NCI-H82 treated with DMSO at 0.1 percent for 48 hours (cell line): ENCODE results near the gene ADAR.
A peak's percentile ranks its signal among the peaks of the same experiment; 100 is the strongest.

Experiments used
- DNase-seq: peaks from one replicate; lab custom pipeline; 2025; ENCODE audit not compliant: unreplicated experiment; lab: John Stamatoyannopoulos, UW

The ADAR gene

GRCh38 chr1:154558720-154559465 is 49.1 kb downstream of the ADAR start:
- DNase-seq = peak; percentile 98

DNA sequence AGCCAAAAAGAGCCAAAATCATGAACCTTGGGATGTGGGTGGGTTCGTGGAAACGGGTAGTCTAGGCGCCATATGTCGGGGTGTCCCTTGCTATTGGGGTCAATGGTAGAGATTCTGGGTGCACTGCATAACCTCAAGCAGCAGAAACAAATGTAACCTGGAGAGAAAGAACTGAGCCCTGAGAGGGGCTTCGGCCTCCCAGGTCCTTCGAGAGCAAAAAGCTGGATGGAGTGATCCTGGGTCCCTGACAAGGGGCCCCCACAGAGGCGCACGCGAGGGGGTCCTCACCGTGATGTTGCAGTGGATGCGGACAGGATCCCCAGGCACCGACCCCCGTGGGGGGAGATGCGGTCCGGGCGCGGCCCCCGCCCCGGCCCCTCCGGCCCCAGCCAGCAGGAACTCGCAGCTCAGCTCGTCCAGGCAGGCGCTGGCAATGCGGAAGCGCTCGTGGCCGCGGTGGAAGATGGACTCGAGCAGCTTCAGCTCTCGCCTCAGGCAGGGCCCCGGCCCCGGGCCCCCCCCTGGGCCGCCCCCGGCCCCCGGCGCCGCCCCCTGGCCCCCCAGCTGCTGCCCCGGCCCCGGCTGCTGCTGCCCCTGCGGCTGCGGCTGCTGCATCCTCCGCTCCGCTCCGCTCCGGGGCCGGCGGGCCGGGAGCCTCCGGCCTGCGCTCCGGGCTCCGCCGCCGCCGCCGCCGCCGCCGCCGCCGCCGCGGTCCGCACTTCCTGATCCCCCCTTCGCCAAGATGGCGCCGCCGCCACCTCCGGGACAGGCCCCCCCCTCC is 49.9 kb downstream of the ADAR start, which contains the start of gene UBE2Q1:
Gene UBE2Q1, minus strand, starts transcription at position 724 of the 781 bp plus-strand sequence. Its CDS starts 109 bp downstream, at position 615.
- no peak for DNase-seq

DNA sequence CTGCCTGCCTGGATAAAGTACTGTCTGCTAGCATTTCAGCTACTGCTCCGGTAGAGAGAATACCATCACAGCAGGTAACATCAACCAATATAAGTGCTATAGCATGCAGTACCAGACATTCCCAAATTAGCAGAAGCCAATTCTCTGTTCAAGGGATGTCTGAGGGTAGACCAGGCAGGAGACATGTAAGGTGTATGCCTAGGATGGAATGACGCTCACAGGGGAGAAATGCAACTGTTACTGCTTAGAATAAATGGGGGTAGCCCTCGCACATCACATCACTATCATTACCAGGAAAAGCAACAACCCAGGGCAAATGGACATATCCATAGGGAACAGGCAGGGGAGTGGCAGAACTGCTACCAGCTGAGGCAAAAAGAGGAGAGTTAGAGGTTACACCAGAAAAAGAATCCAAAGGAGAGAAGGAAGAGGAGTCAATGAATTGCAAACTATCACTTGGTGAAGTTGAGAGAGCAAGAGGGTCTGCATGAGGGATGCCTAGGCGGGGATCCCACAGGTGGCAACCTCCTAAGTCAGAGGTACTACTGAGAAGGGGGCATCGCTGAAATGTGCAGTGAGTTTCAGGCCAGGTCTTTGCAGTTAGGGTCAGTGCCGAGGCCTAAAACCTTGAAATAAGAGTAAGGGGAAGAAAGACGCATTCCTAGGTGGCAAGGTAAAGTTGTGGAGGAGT is 50.6 kb downstream of the ADAR start:
- no peak for DNase-seq

DNA sequence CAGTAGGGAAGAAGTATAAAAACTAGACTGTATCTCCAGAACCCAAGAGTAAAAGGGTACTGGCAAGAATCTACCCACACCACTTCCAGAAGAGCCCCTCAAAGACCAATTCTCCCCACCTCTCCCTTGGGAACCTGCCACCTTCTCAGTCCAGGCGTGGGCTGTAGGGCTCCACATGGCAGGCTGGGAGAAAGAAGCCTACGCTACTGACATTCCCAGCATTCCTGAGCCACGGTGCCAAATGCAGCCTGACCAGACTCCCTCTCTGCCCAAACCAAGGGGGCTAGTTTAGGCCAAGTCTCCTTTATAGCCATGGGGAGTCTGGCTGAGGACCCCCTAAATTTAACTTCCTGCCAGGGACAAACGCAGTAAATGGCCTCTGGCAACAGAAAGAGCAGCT is 51.6 kb downstream of the ADAR start:
- DNase-seq = no peak

DNA sequence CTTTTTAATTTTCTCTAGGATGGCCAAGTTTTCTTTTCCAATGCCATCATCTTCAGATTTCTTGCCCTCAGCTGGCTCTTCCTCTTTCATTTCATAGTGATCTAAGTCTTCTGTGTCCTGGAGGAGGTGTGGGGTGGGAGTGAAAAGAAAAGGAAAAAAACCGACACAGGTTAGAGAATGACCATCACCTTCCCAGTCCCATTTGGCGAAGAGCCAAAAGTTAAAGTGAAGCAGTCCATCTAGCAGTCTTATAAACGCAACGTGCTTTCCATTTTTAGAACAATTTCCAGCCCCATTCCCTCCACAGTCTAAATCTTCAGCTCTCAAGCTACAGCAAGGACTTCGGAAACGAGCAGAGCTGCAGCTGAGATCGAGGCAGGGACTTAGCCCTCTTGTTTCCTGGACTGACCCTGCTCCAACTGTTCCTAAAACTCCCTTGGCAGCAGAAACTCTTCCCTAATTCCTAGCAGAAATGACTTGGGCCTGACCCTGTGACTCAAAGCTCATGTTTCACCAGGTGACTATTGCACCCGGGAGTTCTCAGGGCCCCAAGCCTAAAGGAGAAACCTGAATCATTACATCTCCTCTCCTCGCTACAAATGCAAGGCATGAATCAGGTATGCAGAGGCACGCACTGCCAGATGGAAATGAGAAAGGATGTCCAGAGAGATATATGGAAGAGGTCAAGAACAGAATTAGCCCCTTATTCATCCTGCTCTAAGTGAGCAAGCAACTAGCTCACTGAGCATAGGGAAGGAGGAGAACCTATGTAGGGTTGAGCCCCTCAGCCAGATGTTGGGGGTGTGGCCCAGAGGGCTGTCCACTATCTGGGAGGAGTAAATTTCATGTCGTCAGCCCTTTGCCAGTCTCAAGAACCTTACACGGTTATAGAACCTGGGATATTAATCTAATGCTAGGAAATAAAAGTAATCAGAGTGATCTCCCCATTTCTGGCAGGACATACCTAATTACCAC is 54.6 kb downstream of the ADAR start:
- no peak for DNase-seq

- no peak for DNase-seq
Measured at GRCh38 chr1:154552036-154552435, 56.0 kb downstream of the ADAR start.

DNA sequence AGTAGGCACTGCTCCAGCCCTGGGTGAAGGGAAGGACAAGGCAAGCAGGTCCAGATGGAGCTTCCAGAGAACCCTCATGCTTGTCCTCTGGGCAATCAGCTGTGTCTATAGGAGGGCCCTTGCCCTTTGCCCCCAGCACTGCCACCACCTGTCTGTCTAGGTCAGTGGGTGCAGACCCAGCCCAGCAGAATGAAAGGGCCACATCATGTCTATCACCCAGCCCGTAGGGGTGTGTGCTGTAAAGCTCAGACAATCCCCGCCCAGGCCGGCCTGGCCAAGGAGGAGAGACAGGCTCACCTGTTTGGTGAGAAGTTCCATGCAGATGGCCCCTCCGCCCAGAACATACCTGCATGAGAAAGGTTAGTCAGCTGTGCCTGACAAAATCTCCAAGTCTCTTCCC is 56.5 kb downstream of the ADAR start:
- DNase-seq = no peak

DNA sequence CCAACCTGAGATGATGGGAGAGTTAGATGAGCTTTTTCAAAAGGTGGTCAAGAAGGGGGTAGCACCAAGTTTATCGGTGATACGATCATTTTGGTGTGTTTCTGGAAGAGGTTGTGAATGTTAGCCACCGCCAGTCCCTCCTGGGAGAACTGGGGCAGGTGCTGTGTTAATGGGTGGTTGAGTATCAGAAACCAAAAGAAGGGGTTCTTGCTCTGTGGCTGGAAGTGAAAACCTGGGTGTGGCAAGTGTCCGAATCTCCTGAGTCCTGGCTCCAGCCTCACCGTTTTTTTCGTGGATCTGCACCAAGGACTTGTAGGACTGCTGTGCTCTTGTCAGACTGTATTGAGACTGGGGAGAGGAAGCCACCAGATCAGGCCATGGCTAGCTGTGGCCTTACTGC is 57.3 kb downstream of the ADAR start:
- no peak for DNase-seq

DNA sequence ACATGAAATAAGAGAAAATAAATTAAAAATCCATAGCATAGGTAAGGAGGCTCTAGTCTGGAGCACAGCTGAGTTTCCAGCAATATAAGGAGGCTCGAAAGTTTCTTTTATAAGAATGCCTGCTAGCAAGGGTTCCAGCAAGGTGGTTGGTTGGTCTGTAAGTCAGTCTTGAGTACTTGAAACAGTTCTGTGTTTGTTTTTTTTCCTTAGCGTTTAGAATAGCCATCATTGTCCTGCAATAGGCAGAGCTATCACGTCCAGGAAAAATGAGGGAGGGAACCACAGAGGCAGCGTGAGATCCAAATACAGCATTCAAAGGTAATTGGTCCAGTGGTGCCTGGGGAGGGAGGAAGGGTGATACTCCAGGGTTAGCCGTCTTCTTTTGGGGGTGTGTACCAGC is 57.9 kb downstream of the ADAR start:
- no peak for DNase-seq

DNA sequence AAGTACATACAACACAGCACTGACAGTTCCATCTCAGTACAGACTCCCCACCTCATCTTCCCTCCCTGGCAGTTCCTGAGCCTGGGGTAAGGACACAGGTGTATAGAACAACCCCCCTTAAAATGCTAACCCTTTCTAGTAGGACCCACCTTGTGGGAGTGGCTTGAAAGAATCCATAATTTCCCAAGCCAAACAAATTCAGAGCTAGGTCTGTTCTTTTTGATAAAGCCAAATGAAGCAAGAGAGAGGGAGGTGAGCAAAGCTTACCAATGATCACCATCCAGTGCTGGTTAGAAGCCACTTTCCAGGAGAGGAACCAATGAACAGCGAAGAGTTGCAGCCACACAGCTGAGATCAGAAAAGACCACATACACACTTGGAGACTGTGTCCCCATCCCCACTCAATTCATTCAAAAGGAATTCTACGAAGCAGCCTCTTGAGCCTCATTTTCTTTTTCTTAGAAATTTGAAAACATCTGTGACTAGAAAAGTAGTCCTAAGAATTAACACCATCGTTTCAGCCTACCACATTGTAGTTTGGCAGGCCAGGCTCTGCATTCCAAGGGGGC is 58.7 kb downstream of the ADAR start:
- no peak for DNase-seq

GRCh38 chr1:154548028-154548427 is 60.0 kb downstream of the ADAR start:
- no peak for DNase-seq

- no peak for DNase-seq
Measured at GRCh38 chr1:154547105-154547732, 60.8 kb downstream of the ADAR start.

DNA sequence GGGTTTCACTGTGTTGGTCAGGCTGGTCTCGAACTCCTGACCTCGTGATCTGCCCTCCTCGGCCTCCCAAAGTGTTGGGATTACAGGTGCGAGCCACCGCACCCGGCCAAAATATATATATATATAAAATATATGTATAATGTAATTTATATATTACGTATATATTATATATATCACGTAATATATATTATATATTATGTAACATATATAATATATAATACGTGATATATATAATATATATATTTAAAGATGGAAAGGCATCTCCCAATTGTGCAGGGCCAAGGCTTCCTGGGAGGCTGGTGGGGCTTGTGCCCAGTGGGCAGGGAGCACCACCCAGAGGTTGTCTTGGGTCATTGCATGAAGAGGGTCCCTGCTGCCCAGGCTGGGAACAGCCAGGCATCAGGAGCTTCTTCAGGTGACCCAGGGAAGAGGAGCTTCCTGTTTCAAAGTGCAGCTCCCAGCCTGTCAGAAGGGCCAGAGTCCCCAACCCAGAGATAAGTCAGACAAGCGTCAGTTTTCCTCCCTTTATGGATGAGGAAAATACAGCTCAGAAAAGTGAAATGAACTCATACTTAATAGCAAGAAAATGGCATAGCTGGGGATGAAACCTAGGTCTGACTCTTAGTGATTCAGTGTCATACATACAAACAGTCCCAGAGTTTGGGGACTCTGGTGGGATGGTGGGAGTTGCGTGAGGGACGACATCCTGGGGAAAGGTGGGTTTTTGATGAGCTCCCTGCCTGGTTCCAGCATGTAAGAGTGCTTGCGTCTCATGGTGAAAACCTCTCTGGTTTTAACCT is 61.5 kb downstream of the ADAR start:
- DNase-seq = peak; percentile 27

- no peak for DNase-seq
Measured at GRCh38 chr1:154541231-154541630, 66.8 kb downstream of the ADAR start.

DNA sequence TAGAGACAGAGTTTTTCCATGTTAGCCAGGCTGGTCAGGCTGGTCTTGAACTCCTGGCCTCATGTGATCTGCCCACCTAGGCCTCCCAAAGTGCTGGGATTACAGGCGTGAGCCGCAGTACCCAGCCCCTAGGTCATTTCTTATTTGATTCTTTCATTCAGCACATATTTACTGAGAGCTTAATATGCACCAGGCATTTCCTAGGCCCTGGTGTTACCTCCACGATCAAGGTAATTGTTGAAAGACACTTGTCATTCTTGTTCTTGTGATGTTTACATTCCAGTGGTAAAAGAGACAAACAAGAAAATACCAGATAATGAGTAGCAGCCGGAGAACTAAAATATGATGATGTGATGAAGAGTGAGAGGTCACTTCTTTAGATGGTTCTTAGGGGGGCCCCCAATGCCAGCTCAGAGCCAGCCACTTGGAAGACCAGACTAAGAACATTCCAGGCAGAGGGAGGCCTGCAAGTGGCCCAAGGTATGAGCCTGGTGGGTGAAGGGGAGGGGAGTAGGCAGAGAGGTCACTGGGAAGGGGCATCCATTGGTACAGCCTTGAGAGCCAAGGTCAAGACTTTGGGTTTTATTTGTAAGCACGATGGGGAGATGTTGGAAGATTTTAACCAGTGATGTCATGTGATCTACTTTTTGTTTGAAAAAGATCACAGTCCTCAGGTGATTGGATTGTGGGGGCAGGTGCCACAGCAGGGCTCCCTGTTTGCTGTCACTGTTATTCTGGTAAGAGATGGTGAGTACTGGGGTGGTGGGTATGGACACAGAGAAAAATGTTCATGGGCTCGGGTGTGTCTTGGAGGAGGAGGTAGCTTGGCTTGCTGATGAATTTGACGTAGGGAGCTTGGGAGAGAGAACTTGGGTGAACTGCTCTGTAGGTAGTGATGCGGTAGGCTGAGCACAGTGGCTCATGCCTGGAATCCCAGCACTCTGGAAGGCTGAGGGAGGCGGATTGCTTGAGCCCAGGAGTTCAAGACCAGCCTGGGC is 68.2 kb downstream of the ADAR start:
- DNase-seq = no peak

DNA sequence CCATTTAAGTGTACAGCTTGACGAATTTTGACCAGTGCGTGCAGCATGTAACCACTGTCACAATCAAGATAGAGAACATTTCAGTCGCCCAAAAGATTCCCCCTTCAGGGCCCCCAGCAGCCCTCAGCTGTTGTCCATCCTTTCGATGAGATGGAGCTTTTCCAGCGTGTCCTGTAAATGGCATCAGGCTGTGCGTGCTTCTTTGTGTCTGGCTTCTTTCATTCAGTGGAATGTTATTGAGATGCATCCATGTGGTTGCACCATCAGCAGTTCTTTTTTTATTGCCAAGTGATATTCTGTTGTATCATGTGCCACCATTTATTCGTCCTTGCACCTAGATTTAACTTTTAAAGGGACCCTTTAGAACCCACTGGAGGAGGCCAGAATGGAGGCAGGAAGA is 71.4 kb downstream of the ADAR start:
- DNase-seq = no peak

GRCh38 chr1:154533952-154534844 is 73.8 kb downstream of the ADAR start:
- peak; percentile 25 for DNase-seq
